T-helper 1 cell treated with Interleukin-12 subunit alpha and Interleukin-12 subunit beta and Interleukin-4 antibody, amounts not matched to agents 30 μg/mL and 1 μg/mL, for 36 hours (primary cell): ENCODE data around the gene AKAP7.

Experiments used
- H3K27ac Mint-ChIP-seq: one replicate; pipeline ENCODE4 v1.8.0; 2021; ENCODE audit warnings: mild to moderate bottlenecking, mixed read lengths
- H3K27me3 Mint-ChIP-seq: one replicate; pipeline ENCODE4 v1.8.0; 2021; ENCODE audit warnings: low read depth, mixed read lengths
- H3K36me3 Mint-ChIP-seq: one replicate; pipeline ENCODE4 v1.8.0; 2021; ENCODE audit warnings: low read depth, mixed read lengths
- H3K4me1 Mint-ChIP-seq: one replicate; pipeline ENCODE4 v1.8.0; 2021; ENCODE audit warnings: low read depth, mixed read lengths
- H3K4me3 Mint-ChIP-seq: one replicate; pipeline ENCODE4 v1.8.0; 2021; ENCODE audit warnings: mild to moderate bottlenecking, moderate library complexity, mixed read lengths
- H3K9me3 Mint-ChIP-seq: one replicate; pipeline ENCODE4 v1.8.0; 2021; ENCODE audit warnings: mixed read lengths

The AKAP7 gene

DNA sequence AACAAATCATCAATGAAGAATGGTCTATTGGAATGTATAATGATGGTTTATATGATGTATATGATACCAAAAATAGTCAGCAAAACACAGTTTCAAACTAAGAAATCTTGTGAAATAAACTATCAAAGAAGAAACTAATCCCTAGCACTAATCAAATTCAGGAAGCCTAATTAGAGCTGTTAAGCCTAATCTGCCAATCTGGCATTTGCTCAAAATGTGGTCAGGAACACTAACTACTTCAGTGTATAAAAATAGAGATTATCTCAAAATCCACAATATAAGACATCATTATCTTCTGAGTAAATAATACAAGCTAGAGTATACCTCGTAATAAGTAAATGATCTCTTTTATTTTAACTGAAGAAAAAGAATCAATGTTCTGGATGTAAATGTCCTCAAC is 12.8 kb upstream of the AKAP7 start:
- Mint-ChIP-seq H3K4me3 (no peak overlapping the region), H3K9me3 (no peaks in the 10 kb centered on the region), H3K27me3 (peaks cover 15% of the 10 kb centered on the region), H3K4me1 (no peaks in the 10 kb centered on the region), H3K27ac (no peak overlapping the region), H3K36me3 (no peaks in the 10 kb centered on the region)

DNA sequence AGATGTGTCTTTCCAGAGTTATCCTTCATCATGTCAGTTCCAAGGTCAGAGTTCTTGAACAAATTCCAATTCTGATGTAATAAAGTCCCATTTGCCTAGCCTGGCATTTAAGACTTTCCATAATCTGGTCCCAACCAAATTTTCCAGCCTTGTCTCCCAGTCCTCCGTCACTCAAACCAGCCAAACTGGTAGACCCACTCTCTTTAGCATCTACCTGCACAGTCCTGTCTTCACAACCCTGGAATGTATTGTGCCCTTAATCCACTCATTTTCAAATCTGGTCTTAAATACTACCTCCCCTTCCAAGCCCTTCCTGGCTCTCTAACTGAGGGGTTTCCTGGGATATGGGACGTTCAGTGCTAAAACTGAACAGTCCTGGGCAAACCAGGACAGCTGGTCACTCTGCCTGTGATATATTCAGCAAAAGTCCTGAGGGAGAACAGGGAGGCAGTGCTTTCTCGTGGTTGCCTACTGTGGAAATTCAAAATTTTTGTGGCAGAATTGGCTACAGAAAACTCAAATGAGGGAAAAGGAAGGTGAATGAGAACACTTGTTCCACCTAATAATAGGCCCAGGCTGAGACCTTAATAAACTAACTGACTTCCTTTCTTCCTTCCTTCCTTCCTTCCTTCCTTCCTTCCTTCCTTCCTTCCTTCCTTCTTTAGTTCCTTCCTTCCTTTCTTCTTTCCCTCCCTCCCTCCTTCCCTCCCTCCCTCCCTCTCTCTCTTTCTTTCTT is 10.8 kb upstream of the AKAP7 start:
- no peak overlapping the region for H3K27ac Mint-ChIP-seq
- no peaks in the 10 kb centered on the region for H3K36me3 Mint-ChIP-seq

DNA sequence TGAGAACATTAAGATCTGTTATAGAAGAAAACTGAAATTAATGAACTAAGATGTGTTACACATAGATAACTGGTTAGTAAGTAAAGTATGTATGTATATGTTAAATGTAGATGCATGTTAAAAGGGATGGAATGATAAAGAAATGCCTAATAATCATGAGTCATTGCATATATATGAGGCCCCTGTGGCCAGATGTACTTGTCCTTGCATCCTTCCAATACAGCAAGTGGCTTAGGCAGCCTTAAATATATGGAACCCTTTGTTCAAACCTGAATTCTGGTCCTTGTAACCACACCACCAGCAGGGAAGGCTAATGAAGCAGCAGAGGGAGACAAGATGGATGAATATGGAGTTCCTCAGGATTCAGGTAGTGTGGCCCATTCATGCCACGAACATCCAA is 9.8 kb upstream of the AKAP7 start:
- Mint-ChIP-seq H3K4me3 (no peak overlapping the region), H3K27me3 (peaks cover 24% of the 10 kb centered on the region), H3K9me3 (no peaks in the 10 kb centered on the region), H3K4me1 (no peaks in the 10 kb centered on the region), H3K36me3 (no peaks in the 10 kb centered on the region), H3K27ac (no peak overlapping the region)

More for the DNA sequence above, 10.8 kb upstream of the AKAP7 start:
- Mint-ChIP-seq H3K9me3 (no peaks in the 10 kb centered on the region), H3K4me3 (no peak overlapping the region), H3K27me3 (peaks cover 19% of the 10 kb centered on the region), H3K4me1 (no peaks in the 10 kb centered on the region)

DNA sequence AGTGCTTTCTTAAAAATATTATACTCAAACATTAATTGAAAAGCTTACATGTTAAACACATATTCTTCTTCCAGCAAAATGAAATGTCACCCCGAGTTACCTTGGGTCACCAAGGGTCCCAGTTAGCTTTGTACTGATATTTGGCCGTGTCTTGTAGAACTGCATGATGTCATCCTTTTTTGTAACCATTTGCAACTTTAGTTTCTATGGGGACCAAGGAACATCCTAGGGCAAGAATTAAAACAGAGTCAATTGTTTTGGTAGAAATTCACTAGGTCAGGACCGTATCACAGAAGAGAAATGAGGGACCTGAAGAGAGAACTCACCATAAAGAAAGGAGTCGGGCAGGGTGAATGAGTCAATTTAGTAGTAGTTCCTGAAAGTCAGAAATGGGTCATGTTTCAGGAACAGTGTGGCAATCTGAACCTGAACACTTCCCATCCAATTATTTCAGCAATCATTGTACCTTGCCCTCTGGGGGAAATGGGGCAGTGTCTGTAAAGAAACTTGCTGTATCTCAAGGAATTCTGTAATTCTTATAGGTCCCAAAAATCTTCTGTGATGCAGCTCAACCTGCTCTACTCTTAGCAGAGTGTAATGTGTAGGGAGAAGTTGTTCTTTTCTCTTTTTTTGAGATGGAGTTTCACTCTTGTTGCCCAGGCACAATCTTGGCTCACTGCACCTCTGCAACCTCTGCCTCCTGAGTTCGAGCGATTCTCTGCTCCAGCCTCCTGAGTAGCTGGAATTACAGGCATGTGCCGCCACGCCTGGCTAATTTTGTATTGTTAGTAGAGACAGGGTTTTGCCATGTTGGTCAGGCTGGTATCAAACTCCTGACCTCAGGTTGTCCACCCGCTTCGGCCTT is 5.3 kb upstream of the AKAP7 start:
- Mint-ChIP-seq H3K27ac (no peak overlapping the region), H3K4me3 (no peak overlapping the region), H3K9me3 (no peaks in the 10 kb centered on the region), H3K36me3 (no peaks in the 10 kb centered on the region), H3K27me3 (peaks cover 42% of the 10 kb centered on the region), H3K4me1 (peaks cover 7% of the 10 kb centered on the region)

DNA sequence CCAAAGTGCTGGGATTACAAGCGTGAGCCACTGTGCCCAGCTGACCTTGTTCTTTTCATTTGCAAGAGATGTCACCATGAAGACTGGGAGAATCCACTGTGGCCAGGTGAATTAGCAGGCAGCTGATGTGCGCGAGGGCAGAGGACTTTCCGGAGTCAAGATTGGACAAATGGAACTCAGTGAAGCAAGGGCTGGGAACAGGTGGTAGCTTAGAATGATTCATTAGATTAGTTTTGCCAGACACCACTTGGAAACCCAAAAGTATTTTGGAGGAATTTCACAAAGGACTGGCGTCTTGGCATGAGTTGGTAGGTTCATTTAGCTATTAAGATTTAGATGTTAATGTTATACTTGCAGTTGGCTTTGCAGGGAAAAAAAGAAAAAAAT is 4.7 kb upstream of the AKAP7 start:
- Mint-ChIP-seq H3K9me3 (no peaks in the 10 kb centered on the region), H3K27me3 (peaks cover 43% of the 10 kb centered on the region), H3K4me3 (no peak overlapping the region), H3K36me3 (no peaks in the 10 kb centered on the region), H3K4me1 (peaks cover 9% of the 10 kb centered on the region), H3K27ac (no peak overlapping the region)

DNA sequence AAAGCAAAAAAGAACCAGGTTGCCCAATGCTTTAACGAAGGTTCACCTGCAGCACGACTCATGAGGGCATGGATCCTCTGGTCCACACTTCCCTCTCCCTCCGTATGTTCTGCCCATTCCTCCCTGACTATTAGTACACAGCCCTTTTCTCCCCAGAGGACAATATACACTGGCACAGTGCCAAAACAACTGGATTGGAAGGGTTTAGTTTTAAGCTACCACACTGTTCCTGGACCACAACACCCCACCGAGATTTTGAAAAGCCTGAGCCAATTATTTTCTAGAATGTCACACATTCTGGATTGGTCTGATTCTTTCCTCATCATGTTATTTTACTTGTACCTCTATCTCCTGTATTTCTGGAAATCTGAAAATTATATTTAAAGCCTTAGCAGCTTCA is 2.9 kb upstream of the AKAP7 start:
- Mint-ChIP-seq H3K36me3 (no peaks in the 10 kb centered on the region), H3K27ac (no peak overlapping the region), H3K9me3 (no peaks in the 10 kb centered on the region), H3K27me3 (peaks cover 36% of the 10 kb centered on the region), H3K4me3 (no peak overlapping the region), H3K4me1 (peaks cover 14% of the 10 kb centered on the region)

DNA sequence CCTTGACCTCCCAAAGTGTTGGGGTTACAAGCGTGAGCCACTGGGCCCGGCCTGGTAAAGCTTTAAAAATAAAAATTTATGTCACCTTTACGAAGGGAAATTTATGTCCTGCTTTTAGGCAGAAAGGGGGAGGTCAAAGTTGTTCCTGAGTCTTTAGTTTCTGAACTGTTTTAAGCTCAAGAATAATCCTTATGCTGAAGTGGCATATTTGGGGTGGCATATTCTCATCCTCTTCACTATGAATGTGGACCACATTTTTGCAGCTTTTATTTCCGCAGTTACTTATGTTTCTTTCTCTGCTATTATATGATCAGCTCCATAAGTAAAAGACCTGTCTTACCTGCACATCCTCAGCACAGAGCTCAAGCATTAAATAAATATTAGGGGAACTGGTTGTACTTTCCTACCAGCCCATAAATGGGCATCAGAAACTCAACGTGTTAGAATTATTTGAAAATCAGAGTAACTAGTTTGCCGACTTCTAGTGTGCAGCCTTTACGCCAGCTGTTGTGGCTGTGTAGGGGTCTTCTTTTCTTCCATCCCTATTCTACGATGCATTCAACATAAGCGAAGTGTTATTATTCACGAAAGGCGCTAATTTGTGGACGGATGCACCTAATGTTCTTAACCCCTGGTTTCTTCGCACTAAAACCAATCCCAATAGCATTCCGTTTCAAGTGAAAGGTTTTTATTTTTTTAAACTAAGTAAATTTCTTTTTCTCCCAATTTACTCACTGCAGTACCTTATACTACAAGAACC is 867 bp upstream of the AKAP7 start:
- Mint-ChIP-seq H3K36me3 (no peaks in the 10 kb centered on the region), H3K4me3 (peak overlapping the region; percentile 80), H3K4me1 (peaks cover 14% of the 10 kb centered on the region), H3K27me3 (peaks cover 37% of the 10 kb centered on the region), H3K27ac (no peak overlapping the region), H3K9me3 (no peaks in the 10 kb centered on the region)

DNA sequence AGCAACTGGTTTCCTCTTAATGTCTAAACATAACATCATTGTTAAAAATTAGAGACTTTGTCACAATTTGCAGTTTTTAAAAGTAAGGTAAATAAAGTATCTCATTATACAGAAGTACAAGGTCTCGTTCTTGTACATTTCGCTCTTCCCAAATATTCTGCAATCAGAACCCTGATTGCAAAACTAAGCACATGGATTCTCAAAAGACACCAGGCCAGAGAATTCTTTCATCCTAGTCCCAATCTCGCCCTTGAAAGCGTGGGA is 355 bp upstream of the AKAP7 start:
- H3K4me3 Mint-ChIP-seq = peak overlapping the region; percentile 80
- H3K27ac Mint-ChIP-seq = peak overlapping the region; percentile 67
- peaks cover 34% of the 10 kb centered on the region for H3K27me3 Mint-ChIP-seq
- peaks cover 14% of the 10 kb centered on the region for H3K4me1 Mint-ChIP-seq
- no peaks in the 10 kb centered on the region for H3K9me3 Mint-ChIP-seq
- H3K36me3 Mint-ChIP-seq = no peaks in the 10 kb centered on the region

DNA sequence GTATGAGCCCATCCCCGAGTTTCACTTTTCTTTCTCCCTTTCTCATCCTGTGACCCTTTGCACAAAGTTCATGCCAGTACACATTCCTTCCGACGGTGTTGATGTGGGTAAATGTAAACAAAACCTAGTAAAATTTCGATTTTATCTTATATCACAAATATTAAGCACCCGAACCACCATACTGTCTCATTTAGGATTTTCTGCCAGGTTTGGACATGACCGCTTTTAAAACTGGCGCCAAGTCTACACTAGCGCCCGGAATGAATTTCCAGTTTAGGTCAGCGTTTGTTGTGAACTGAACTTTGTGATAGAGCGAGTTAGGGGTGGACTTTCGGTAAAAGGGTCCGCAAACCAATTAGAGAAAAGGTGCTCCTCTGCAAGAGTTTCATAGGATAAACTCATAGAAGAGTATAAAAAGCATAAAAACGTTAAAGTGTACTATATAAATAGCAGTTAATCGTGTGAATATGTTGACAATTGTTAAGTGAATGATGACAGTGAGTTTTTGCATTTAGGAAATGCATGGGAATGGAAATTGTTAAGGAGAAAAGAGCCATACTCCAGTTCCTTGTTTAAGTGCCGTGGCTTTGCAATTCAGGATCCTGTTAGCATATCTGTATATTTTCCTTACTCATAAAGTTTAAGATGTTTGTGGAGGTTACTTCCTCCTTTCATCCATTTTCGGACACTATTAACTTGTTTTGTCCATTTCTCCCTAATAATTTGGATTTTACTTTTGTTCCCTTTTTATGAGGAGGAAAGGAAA is 937 bp downstream of the AKAP7 start:
- H3K27ac Mint-ChIP-seq = peak overlapping the region; percentile 86
- H3K4me3 Mint-ChIP-seq = peak overlapping the region; percentile 88
- no peaks in the 10 kb centered on the region for H3K36me3 Mint-ChIP-seq
- H3K27me3 Mint-ChIP-seq = peaks cover 30% of the 10 kb centered on the region
- H3K4me1 Mint-ChIP-seq = peaks cover 14% of the 10 kb centered on the region
- H3K9me3 Mint-ChIP-seq = no peaks in the 10 kb centered on the region

DNA sequence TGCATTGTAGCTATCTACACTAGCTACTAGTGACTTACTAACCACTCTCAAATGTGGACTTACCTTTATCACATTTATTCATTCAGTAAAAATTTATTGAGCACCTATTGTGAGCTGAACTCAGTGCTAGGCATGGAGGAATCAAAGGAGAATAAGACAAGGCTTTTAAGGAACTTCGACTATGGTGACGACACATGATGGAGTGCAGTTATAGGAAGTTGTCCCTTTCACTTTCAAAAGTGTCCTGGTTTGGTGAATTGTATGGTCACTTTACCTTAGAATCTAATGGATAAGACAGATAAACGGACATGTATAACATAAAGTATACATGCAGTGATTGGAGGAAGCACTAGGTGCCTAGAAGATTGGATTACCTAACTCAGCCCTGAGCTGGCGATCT is 4.3 kb downstream of the AKAP7 start:
- Mint-ChIP-seq H3K4me3 (no peak overlapping the region), H3K9me3 (no peaks in the 10 kb centered on the region), H3K27me3 (peaks cover 9% of the 10 kb centered on the region), H3K36me3 (no peaks in the 10 kb centered on the region), H3K27ac (no peak overlapping the region), H3K4me1 (peaks cover 10% of the 10 kb centered on the region)

DNA sequence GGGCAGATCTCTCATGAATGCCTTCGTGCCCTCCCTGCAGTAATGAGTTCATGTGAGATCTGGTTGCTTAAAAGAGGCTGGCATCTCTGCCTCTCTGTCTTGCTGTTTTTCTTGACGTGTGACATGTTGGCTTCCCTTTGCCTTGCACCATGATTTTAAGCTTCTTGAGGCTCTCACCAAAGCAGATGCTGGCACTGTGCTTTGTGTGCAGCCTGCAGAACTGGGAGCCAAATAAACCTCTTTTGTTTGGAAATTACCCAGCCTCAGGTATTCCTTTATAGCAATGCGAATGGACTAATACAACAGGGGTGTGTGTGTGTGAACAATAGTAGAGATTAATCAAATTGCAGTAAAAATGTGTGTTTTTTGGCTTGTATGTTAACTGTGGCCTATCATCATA is 8.1 kb downstream of the AKAP7 start:
- H3K27me3 Mint-ChIP-seq = peaks cover under 1% of the 10 kb centered on the region
- no peak overlapping the region for H3K4me3 Mint-ChIP-seq
- H3K27ac Mint-ChIP-seq = no peak overlapping the region
- peaks cover 5% of the 10 kb centered on the region for H3K36me3 Mint-ChIP-seq
- no peaks in the 10 kb centered on the region for H3K4me1 Mint-ChIP-seq
- H3K9me3 Mint-ChIP-seq = no peaks in the 10 kb centered on the region

DNA sequence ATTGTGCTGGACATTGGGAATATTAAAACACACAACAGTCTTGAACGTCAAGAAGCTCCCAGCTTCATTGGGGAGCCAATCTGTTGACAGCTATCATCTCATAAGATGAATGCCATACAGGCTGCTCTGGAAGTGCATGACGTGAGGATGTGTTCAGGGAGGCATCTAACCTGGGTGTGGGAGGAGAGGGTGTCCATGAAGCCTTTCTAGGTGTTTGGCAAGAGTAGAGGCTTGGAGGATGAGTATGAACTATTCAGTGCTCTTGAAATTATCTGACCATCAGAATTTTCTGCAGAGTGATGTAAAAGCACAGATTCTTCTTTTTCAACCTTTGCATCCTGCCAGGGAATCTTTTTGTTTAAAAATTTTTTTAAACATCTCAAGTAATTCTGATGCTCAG is 11.6 kb downstream of the AKAP7 start:
- H3K9me3 Mint-ChIP-seq = no peaks in the 10 kb centered on the region
- no peak overlapping the region for H3K4me3 Mint-ChIP-seq
- H3K36me3 Mint-ChIP-seq = peaks cover 5% of the 10 kb centered on the region
- no peak overlapping the region for H3K27ac Mint-ChIP-seq
- H3K27me3 Mint-ChIP-seq = no peaks in the 10 kb centered on the region
- H3K4me1 Mint-ChIP-seq = no peaks in the 10 kb centered on the region

DNA sequence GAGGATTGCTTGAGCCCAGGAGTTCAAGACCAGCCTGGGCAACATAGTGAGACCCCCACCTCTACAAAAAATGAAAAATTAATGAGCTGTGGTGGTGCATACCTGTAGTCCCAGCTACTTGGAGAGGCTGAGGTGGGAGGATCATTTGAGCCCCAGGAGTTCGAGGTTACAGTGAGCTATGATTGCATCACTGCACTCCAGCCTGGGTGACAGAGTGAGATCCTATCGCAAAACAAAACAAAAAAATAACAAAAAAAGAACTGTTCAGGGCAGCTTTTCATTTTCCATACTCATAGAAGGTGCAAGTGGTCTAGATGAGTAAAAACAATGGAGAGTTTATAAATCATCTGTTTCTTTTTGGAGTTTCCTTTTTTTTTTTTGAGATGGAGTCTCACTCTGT is 21.1 kb downstream of the AKAP7 start:
- H3K36me3 Mint-ChIP-seq = no peaks in the 10 kb centered on the region
- H3K27me3 Mint-ChIP-seq = no peaks in the 10 kb centered on the region
- H3K4me1 Mint-ChIP-seq = no peaks in the 10 kb centered on the region

DNA sequence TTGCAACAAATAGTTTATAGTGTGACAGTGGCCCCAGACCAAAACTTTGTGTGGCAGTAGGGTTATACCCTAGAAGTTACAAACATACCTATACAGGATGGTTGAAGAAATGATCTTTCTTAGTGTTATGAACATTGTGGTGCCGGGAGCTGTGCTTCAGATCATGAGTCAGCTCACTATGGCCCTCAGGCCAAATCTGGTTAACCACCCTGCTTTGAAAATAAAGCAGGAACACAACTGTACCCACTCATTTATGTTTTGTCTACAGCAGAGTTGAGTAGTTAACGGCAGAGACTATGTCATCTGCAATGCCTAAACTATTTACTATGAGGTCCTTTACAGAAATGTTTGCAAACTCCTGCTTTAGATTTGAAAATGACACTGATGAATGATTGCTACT is 24.3 kb downstream of the AKAP7 start:
- H3K36me3 Mint-ChIP-seq = no peaks in the 10 kb centered on the region
- no peaks in the 10 kb centered on the region for H3K4me1 Mint-ChIP-seq

More for the DNA sequence above, 21.1 kb downstream of the AKAP7 start:
- H3K9me3 Mint-ChIP-seq = no peaks in the 10 kb centered on the region
- H3K4me3 Mint-ChIP-seq = no peak overlapping the region
- no peak overlapping the region for H3K27ac Mint-ChIP-seq

More for the DNA sequence above, 24.3 kb downstream of the AKAP7 start:
- no peaks in the 10 kb centered on the region for H3K27me3 Mint-ChIP-seq
- H3K4me3 Mint-ChIP-seq = no peak overlapping the region
- H3K9me3 Mint-ChIP-seq = no peaks in the 10 kb centered on the region
- no peak overlapping the region for H3K27ac Mint-ChIP-seq
